Measurements from ENCODE around the gene SYTL5.

Gene SYTL5

DNA sequence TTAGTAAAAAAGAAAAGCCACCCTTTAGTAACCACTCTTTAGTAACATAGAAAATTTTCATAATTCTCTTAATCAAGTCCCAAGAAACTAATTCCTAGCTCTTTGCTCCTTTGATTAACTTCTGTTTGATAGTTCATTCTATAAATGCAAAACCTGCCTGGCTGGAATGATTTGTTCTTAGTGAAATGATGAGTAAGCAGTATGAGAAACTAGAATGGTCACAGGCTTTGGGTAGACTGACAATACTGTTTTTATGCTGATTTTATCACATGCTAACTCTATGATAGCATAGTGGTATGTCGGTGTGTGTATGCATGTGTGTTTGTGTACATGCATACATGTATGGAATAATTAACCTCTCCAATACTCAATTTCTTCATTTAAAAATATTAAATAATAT is 81.2 kb downstream of the SYTL5 start:
- DNase-seq (ENCODE audit: low read depth in 1 of 2, low spot score in 1 of 2): no peak

DNA sequence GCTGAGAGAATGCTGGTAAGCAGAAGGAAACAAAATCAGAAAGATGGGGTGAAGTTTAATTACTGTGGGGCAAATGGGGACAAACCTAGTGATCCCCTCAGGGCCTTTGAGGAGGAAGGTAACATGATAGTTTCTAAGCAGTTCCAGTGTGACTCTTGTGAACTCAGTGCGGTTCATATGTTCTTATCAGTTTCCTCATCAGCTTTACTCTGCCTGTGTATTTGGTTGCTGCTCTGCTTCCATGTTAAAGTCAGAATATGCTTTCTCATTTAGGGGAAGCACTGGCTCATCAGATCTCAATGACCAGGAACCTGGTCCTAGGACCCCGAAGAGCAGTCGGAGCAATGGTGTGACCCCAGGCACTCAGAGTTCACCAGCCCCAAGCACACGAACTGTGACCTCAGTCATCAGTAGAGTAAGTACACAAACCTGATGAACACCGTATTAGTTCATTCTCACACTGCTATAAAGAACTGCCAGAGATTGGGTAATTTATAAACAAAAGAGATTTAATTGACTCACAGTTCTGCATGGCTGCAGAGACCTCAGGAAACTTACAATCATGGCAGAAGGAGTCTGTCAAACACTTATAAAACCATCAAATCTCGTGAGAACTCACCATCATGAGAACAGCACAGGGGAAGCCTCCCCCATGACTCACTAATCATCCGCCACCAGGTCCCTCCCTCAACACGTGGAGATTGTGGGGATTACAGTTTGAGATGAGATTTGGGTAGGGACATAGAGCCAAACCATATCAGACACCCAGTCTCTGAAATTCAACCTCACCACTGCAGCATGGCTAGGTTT is 83.0 kb downstream of the SYTL5 start:
- DNase-seq (ENCODE audit: low read depth in 1 of 2, low spot score in 1 of 2): no peak

DNA sequence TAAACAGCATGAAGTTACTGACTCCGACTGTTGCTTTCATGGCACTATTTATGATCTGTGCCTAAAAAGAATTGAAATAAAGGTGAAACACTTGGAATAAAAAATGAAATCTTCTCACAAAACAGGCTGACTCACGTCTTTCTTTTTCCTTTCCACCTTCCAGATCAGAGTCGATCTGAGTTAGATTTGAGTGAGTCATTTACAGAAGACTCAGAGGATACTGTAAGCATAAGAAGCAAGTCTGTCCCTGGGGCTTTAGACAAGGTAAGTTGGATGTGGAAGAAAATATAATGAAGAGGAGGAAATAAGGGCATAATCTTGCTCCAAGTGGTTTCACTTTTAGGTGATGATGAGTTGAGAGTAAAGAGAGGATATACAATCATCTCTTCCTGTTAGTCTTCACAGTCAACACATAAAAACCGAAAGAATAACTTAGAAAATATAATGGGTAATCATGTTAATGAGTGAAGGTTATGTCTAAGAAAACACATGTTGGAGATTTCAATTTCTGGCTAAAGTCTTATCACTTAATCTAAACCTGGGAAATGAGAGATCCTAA is 89.7 kb downstream of the SYTL5 start:
- no peak for DNase-seq (ENCODE audit: low read depth in 1 of 2, low spot score in 1 of 2)

DNA sequence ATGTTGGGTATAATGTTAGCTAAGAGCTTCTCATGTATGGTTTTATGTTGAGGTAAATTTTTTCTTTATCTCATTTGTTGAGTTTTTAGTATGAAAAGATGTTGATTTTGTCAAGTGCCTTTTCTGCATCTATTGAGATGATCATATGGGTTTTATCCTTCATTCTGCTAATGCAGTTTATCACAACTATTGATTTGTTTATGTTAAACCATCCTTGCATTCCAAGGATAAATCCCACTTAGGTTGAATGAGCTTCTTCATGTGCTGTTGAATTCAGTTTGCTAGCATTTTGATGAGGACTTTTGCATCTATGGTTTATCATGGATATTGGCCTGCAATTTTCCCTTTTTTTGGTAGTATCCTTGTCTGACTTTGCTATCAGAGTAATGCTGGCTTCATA is 93.3 kb downstream of the SYTL5 start:
- DNase-seq (ENCODE audit: low read depth in 1 of 2, low spot score in 1 of 2): no peak

DNA sequence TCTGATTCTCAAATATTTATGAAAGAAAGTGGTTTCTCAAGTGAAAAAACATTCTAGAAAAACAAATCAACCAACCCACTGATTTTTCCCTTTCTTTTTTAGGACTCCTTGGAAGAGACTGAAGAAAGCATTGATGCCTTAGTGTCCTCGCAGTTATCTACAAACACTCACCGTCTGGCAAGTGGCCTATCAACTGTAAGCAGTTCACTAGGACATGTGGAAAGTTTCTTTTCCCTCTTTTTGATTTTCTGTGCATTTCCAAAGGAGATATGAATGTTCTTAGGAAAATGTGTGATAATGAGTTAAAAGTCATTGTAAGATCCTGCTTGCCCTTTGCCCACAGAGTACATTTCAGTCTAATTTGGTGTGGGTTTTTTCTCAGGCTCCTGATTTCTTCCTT is 95.9 kb downstream of the SYTL5 start:
- no peak for DNase-seq (ENCODE audit: low read depth in 1 of 2, low spot score in 1 of 2)

DNA sequence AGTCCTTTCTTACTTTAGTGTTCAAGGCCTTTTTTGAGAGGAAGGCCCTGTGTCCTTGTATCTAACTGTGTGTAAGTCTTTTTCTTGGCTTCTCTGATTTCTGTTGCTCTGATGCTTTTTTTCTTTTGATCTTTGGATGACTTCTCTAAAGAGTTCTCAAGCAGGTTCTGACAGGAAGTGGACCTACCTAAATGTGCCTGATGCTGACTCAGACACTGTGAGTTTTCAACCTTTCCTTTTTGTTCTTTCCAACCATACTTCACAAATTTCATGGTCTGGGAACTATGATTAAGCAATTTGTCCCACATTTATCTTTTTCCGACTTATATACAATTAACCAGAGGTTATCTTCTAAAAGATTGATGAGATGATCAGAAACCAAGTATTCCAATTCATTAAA is 96.5 kb downstream of the SYTL5 start:
- DNase-seq (ENCODE audit: low read depth in 1 of 2, low spot score in 1 of 2): no peak

DNA sequence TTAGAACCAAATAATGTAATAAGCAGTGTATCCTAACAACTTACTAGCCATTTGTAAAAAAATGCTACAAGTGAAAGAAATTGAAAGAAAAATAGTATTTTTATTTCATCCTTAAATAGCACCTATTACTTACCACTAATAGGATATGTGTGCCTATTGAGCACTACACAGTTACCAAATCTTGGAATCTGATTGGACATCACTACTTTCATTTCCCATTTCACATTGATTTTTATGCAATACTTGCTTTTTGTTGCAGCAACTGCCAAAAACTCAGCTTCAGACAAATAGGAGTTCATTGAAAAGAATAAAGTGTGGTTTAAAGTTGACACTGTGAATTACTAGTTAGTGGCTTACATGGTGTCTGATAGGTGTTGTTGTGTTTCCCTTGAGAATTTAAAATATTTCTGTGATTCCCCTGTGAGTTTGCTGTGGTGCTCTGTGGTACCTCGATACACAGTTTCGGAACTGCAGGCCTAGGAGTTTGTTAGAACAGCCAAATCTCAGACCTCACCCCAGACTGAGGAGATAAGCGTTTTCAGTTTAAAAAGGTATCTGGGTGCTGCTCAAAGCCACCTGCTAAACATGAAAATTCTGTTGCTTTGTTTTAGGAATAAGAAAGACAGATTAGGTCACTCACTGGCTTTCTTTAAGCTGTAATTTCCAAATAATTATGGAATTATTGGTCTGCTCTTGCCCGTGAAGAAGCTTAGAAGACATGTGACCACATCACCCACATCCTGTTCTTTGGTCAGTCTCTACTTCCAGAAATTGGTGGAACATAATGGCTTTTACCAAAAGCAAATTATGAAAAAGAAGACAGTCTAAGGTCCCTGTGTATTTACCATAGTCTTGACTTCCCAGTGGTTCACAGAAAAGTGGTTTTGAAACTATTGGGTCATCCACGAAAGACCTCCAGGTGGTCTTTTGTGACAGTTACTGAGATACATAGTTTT is 97.8 kb downstream of the SYTL5 start:
- DNase-seq (ENCODE audit: low read depth in 1 of 2, low spot score in 1 of 2): no peak

DNA sequence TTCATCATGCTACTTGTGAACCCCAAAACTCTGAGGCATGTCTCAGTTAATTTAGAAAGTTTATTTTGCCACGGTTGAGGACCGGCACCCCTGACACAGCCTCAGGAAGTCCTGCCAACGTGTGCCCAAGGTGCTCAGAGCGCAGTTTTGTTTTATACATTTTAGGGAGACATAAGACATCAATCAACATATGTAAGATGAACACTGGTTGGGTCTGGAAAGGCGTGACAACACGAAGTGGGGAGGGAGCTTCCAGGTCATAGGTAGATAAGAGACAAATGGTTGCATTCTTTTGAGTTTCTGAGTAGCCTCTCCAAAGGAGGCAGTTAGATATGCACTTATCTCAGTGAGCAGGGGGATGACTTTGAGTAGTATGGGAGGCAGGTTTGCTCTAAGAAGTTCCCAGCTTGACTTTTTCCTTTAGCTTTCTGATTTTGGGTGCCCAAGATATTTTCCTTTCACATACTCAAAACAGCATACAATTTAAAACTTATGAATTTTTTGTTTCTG is 98.9 kb downstream of the SYTL5 start:
- DNase-seq (ENCODE audit: low read depth in 1 of 2, low spot score in 1 of 2): no peak

DNA sequence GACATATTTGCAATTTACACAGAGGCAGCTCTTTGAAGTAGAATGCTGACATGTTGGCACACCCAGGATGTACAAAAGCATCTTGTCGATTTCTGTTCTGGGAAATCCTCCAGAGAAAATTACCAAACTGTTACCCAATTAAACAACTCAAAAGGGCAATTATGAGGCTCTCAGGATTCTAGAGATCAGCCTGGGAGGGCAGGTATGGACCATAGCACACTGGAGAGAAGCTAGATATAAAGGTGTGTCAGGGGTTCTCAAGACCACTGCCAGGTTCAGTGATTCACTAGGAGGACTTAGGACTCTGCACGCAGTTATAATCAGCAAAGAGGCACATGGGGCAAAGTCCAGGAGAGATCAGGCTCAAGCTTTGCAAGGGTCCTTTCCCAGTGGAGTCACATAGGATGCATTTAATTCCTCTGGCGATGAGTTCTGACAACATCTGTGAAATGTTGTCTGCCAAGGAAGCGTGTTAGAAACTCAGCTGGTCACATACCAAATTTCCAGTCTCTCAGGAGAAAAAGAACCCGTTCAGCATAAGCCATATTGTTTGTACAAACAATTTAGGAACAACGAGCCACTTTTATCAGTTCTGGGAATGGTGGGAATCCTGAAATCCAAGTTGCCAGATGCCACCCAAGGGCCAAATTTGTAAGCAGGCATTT is 100.8 kb downstream of the SYTL5 start:
- no peak for DNase-seq (ENCODE audit: low read depth in 1 of 2, low spot score in 1 of 2)

DNA sequence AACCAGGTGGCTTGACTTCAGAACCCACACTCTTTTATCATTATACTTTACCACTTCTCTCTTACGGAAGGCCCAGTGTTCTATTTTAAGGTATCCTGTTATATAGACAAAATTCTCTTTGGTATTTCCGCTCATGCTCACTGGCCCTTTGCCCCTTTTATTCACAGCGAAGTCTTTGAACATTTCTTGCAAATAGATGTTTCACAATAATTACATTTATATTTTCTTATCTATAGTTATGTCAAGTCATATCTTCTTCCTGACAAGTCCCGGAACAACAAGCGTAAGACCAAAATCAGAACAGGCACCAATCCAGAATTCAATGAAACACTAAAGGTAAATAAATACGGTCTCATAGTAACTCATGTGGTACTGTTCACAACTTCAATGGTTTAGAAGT is 102.0 kb downstream of the SYTL5 start:
- DNase-seq (ENCODE audit: low read depth in 1 of 2, low spot score in 1 of 2): no peak

DNA sequence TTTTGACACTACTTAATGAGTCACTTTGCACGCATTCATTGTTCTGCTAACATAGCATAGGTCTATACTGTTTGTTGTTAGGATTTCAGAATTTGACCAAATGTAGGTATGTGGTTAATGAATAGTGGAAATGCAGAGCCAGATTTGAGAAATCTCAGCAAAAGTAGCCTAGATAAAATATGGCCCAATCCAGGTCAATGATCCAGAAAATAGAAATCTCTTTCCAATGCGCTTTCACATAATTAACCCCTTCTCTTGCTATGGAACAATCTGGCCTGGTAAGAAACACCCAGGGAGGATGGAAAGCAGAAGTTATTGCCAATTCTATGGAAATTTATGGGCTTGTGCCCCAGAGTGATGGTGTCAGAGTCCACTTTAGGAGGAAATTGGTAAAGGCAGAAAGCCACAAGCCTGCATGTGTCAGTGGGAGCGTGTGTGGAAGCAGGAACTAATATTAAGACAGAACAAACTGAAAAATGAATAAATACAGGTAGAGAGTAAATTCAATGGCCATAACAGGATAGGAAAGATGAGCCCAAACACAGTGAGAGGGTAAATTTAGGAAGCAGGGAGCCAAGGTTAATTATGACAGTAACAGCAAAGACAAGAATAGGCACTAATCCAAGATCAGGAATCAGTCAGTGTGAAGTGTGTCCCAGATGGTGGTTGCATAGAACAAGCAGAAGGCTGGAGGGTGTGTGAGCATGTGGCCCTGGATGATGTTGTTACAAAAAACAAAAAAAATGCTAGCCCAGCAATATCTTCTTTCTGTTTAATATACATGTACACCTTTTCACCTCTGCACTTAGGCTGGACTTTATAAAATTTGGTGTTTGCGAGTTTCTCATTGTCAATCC is 102.9 kb downstream of the SYTL5 start:
- no peak for DNase-seq (ENCODE audit: low read depth in 1 of 2, low spot score in 1 of 2)

DNA sequence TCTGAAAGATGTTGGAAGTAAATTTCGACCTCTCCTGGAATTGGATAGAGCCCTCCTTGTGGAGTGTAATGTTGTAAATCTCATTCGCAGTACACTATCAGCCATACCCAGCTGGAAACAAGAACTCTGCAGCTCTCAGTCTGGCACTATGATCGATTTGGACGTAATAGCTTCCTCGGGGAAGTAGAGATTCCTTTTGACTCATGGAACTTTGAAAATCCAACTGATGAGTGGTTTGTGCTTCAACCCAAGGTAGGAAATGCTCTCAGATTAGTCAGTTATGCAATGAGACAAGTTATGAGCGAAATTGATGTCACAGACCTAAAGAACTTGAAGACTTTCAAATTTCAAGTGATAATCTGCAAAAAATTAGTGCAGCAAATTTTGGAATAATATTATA is 103.9 kb downstream of the SYTL5 start:
- no peak for DNase-seq (ENCODE audit: low read depth in 1 of 2, low spot score in 1 of 2)

DNA sequence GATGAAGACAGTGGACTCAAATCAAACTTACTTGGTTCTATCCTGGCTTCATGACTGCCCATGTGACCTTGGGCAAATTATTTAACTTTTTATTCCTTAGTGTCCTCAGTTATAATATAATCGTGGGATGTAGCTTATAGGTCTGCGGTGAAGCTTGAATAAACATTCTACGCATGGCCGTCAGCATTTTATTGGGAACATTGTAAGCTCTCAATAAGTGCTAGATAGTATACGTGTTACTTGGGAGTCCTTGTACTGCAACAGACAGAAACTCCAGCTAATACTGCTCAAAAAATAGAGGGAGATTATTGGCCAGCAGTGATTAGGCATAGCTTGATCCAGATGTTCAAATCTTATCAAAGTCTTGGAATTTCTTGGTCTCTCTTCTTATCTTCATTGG is 104.8 kb downstream of the SYTL5 start:
- DNase-seq (ENCODE audit: low read depth in 1 of 2, low spot score in 1 of 2): no peak

DNA sequence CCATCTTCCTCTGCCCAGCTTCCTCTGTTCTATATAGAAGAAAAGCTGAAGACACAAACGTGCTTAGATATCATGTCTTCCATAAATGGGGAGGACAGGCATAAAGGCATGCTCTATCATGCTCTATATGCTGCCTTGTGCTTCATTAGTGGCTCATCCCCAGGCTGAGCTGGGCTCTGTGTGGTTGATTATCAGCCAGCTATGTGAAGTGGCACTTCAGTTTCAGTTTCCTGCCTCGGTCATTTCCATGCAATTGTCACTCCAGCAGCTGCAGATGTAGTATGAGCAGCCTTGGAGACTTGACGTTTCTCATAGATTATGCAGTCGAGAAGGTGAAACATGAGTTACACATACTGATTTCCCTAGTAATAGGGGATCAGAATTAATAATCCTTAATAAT is 106.2 kb downstream of the SYTL5 start:
- DNase-seq (ENCODE audit: low read depth in 1 of 2, low spot score in 1 of 2): no peak

DNA sequence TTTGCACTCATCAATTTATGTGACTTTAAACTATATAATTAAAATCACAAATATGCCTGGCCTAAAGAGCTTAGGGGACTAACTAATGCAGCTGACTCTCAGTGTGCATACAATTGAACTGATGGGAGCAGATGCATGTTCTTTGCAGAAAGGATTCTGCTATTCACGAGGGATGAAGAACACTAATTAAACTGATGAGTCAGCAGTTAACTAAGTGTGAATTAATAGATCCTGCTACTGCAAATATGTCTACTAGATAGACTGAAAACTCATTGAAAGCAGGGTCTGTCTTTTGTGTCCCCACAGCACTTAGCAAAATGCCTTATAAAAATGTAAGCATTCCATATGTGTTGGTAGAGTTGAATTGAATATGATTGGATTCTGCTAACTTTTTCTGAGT is 110.4 kb downstream of the SYTL5 start:
- no peak for DNase-seq (ENCODE audit: low read depth in 1 of 2, low spot score in 1 of 2)

DNA sequence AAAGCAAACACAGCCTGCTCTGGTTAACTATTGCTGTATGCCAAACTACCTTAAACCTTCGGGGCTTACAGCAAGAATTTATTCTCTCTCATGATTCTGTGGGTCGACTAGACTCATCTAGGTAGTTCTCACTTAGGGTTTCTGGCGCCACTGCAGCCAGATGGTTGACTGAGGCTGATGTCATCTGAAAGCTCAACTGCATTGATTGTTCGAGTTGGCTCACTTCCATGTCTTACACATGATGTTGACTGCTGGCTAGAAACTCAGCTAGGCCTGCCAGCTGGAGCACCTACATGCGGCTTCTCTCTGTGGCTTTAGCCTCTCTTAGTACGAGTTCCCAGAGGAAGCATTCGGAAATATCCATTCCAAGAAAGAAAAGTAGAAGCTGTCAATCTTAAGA is 111.1 kb downstream of the SYTL5 start:
- DNase-seq (ENCODE audit: low read depth in 1 of 2, low spot score in 1 of 2): no peak

DNA sequence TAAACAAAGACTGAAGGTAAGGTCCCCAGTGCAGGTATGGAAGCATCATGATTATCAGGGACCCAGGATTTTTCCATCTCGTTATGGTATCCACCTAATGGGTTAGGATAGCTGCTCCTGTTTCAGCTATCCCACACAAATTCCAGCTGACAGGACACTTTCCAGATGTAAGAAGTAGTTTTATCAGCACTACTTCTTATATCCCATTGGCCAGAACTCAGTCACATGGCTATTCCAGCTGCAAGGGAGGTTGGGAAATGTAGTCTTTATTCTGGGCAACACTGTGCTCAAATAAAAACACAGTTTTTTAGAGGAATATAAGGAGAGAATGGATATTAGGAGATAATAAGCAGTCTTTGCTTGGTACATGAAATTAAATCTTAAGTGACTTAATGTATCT is 117.6 kb downstream of the SYTL5 start:
- no peak for DNase-seq (ENCODE audit: low read depth in 1 of 2, low spot score in 1 of 2)

DNA sequence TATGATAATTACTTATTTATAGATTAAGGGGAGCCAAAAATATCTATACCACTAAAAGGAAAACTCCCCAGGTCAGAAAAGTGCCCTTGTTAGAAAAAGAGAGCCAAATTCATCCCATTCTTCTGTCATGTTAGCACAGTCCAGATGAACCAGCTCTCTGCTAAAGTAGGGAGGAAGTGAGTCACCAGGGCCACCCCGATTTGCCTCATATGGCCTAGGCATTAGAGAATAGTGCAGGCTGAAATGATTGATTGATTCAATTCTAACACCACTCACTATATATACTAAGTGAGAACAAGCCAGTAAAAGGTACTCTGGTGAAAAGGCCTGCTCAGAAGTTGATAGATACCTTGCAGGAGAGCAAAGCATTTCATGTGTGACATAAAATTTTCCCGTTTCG is 119.8 kb downstream of the SYTL5 start:
- DNase-seq (ENCODE audit: low read depth in 1 of 2, low spot score in 1 of 2): no peak

DNA sequence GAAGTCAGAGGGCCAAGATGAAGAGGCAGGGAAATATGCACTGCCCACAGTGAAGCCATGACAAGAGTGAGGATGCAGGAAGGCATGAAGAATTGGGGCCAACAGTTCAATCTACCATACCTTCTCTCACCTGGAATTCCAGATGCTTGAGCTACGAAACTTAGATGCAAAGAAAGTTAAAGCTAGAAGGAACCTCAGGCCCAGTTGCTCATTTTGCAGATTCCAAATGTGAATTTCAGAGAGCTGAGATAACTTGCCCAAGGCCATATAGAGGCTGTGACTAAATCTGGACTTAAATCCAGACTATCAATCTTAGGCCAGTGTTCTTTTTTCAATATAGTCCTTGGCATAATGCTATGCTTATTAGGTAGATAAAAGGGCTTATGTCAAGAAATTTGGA is 121.6 kb downstream of the SYTL5 start:
- no peak for DNase-seq (ENCODE audit: low read depth in 1 of 2, low spot score in 1 of 2)

DNA sequence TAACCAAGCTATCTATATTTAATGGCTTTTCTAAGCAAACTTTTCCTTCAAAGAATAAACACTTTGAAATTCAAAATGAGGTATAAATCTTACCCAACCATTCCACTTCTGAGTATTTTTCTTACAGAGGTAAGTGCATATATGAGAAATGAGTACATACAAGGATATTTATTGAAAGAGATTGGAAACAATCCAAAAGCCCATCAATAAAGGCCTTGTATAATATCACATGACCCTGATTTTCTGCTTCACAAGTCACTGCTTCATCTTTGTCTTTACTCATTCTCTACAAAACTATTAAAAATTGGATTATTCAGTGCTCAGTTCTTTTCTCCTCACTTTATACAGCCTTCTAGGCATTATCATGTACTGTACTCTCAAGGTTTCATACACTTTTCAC is 123.0 kb downstream of the SYTL5 start:
- DNase-seq (ENCODE audit: low read depth in 1 of 2, low spot score in 1 of 2): no peak

Data from stimulated activated CD4-positive, alpha-beta T cell treated with anti-CD3 and anti-CD28 coated beads, Interleukin-15, amount 100 ng/mL, for 1 hour (primary cell).